Fibroblast of lung (primary cell): ENCODE data around the gene BIRC7.

Experiments
- CTCF ChIP-seq, 2 donors: IDR thresholded peaks in 1 of 2; conservative IDR thresholded peaks in 1 of 2; 1 replicate in 1 of 2; 2 replicates in 1 of 2; pipeline ENCODE4 v1.5.1; 2011 to 2012; ENCODE audit warnings: low read length in 2 of 2, control low read depth in 1 of 2, inconsistent platforms in 1 of 2, low read depth in 1 of 2, mild to moderate bottlenecking in 1 of 2
- EZH2 ChIP-seq: IDR thresholded peaks from 2 replicates; pipeline ENCODE4 v1.5.1; 2012; ENCODE audit warnings: low read length, control low read depth, mild to moderate bottlenecking; ENCODE audit errors: missing control alignments

- TF ChIP-seq CTCF (conservative IDR thresholded peaks at IDR 0.05 in 1 of 2, IDR thresholded peaks at IDR 0.05 in 1 of 2; ENCODE audit: low read depth in 1 of 2, low read length in 2 of 2) (no peak), EZH2 (no peak)
Measured at GRCh38 chr20:63286781-63287696, 51.3 kb downstream of the BIRC7 start.
